OCI-LY1 (cell line): ENCODE measurements around the gene USP46.

Experiments used
- H2AFZ ChIP-seq: fragments of 200-600 bp; sonication (generic), shearing (Covaris generic); 2 replicates; pipeline ENCODE4 v1.6.0; 2014; ENCODE audit warnings: antibody characterized with exemption, mild to moderate bottlenecking, low read length
- H3F3A ChIP-seq: fragments of 200-600 bp; sonication (generic), shearing (Covaris generic); 2 replicates; pipeline ENCODE4 v1.6.0; 2014; ENCODE audit warnings: mild to moderate bottlenecking, antibody characterized with exemption, low read length, moderate library complexity; ENCODE audit not compliant: insufficient read depth
- H3K27ac ChIP-seq: fragments of 200-600 bp; sonication (generic); 2 replicates; pipeline ENCODE4 v1.5.1; 2014; ENCODE audit warnings: low read length, mixed run types, mild to moderate bottlenecking, low read depth; ENCODE audit not compliant: poor library complexity, severe bottlenecking
- H3K27me3 ChIP-seq: fragments of 200-600 bp; sonication (generic); 2 replicates; pipeline ENCODE4 v1.6.0; 2014; ENCODE audit warnings: antibody characterized with exemption, mild to moderate bottlenecking, low read length, moderate library complexity; ENCODE audit not compliant: insufficient read depth
- H3K36me3 ChIP-seq: fragments of 200-600 bp; sonication (generic); 2 replicates; pipeline ENCODE4 v1.6.1; 2014; ENCODE audit warnings: mild to moderate bottlenecking, antibody characterized with exemption, low read length, moderate library complexity, mixed read lengths; ENCODE audit not compliant: insufficient read depth
- H3K4me1 ChIP-seq: fragments of 200-600 bp; sonication (generic); 2 replicates; pipeline ENCODE4 v1.5.1; 2014; ENCODE audit warnings: mild to moderate bottlenecking, low read length, moderate library complexity; ENCODE audit not compliant: insufficient read depth, severe bottlenecking
- H3K4me2 ChIP-seq: fragments of 200-600 bp; sonication (generic), shearing (Covaris generic); 2 replicates; pipeline ENCODE4 v1.6.1; 2014; ENCODE audit warnings: low read length
- H3K4me3 ChIP-seq: fragments of 200-600 bp; sonication (generic); 2 replicates; pipeline ENCODE4 v1.5.1; 2014; ENCODE audit warnings: low read length, low read depth, mild to moderate bottlenecking, mixed read lengths; ENCODE audit not compliant: poor library complexity, severe bottlenecking
- H3K79me2 ChIP-seq: fragments of 200-600 bp; shearing (Covaris generic); 2 replicates; pipeline ENCODE4 v1.6.1; 2016; ENCODE audit warnings: mixed run types, low read length, mixed read lengths; ENCODE audit not compliant: insufficient read depth
- H3K9ac ChIP-seq: fragments of 200-600 bp; sonication (generic), shearing (Covaris generic); 2 replicates; pipeline ENCODE4 v1.6.1; 2014; ENCODE audit warnings: mild to moderate bottlenecking, low read length, mixed read lengths
- H3K9me2 ChIP-seq: fragments of 200-600 bp; sonication (generic), shearing (Covaris generic); 2 replicates; pipeline ENCODE4 v1.6.1; 2014; ENCODE audit warnings: low read depth, mild to moderate bottlenecking, low read length, mixed read lengths
- H3K9me3 ChIP-seq: fragments of 200-600 bp; shearing (Covaris generic); 2 replicates; pipeline ENCODE4 v1.6.1; 2014; ENCODE audit warnings: low read length, mixed read lengths
- H4K20me1 ChIP-seq: fragments of 200-600 bp; sonication (generic), shearing (Covaris generic); 2 replicates; pipeline ENCODE4 v1.6.0; 2016; ENCODE audit warnings: mild to moderate bottlenecking, low read length; ENCODE audit not compliant: insufficient read depth
- EZH2 ChIP-seq: fragments of 200-600 bp; sonication (generic), shearing (Covaris generic); IDR thresholded peaks from 2 replicates; pipeline ENCODE4 v1.8.0; 2017; ENCODE audit warnings: borderline replicate concordance, mixed run types, mild to moderate bottlenecking, antibody characterized with exemption, low read length, moderate library complexity, mixed read lengths
- TF ChIP-seq, protein P1 (sequence below): fragments of 200-600 bp; sonication (generic), shearing (Covaris generic); IDR thresholded peaks from 2 replicates; pipeline ENCODE4 v1.5.1; 2017; ENCODE audit warnings: mild to moderate bottlenecking, antibody characterized with exemption, low read length, moderate library complexity, mixed read lengths

USP46 gene

DNA sequence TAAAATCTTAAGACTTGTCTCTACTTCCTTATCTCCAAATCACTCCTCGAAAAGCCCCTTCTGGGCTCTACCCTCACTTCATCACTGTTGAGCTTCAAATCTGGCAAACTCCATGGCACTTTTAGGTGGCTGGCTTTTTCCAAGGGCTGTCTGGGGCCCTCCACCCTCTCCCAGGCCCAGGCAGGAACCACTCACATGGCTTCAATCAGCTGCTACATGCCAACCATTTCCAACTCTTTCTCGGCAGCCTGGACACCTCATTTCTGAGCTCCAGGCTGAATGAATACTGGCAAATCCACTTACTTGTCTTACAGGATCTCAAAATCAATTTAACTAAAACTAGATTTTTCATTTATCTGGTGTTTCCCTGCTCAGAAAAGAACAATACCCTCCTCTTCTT lies 22.0 kb downstream of the USP46 start:
- TF ChIP-seq, protein P1, sequence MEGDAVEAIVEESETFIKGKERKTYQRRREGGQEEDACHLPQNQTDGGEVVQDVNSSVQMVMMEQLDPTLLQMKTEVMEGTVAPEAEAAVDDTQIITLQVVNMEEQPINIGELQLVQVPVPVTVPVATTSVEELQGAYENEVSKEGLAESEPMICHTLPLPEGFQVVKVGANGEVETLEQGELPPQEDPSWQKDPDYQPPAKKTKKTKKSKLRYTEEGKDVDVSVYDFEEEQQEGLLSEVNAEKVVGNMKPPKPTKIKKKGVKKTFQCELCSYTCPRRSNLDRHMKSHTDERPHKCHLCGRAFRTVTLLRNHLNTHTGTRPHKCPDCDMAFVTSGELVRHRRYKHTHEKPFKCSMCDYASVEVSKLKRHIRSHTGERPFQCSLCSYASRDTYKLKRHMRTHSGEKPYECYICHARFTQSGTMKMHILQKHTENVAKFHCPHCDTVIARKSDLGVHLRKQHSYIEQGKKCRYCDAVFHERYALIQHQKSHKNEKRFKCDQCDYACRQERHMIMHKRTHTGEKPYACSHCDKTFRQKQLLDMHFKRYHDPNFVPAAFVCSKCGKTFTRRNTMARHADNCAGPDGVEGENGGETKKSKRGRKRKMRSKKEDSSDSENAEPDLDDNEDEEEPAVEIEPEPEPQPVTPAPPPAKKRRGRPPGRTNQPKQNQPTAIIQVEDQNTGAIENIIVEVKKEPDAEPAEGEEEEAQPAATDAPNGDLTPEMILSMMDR: no peak
- TF ChIP-seq EZH2: no peak
- Histone ChIP-seq H3K4me2 (no peak overlapping the region), H3K9me2 (no peaks in the 10 kb centered on the region), H4K20me1 (no peaks in the 10 kb centered on the region), H3K36me3 (no peaks in the 10 kb centered on the region), H3K4me3 (no peak overlapping the region), H3K27me3 (no peaks in the 10 kb centered on the region), H3K9ac (no peak overlapping the region), H3K9me3 (no peaks in the 10 kb centered on the region), H3K79me2 (no peaks in the 10 kb centered on the region), H2AFZ (no peak overlapping the region), H3K27ac (no peak overlapping the region), H3F3A (no peaks in the 10 kb centered on the region), H3K4me1 (no peaks in the 10 kb centered on the region)

DNA sequence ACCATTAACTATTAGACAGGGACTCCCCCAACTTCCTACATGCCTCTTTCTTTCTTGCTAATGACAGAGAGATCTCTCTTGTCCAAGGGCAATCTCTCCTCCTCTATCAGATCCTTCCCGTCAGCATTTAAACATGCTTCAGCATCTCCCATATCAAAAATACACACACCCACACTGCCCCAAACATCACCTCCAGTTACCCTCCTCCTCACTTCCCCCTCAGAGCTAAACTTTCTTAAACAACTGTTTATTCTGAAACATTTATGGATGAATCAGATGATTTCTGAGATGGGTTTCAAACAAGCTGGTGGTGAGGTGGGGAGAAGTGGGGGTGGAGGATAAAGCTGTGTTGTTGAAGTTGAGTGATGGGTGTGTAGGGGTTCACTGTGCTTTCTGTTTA lies 23.5 kb downstream of the USP46 start:
- Histone ChIP-seq H3F3A (no peaks in the 10 kb centered on the region), H4K20me1 (no peaks in the 10 kb centered on the region), H3K9me3 (no peaks in the 10 kb centered on the region), H3K4me2 (no peak overlapping the region), H3K9ac (no peak overlapping the region), H3K4me3 (no peak overlapping the region), H3K4me1 (no peaks in the 10 kb centered on the region), H3K9me2 (no peaks in the 10 kb centered on the region), H3K27ac (no peak overlapping the region), H3K27me3 (no peaks in the 10 kb centered on the region), H3K79me2 (no peaks in the 10 kb centered on the region), H3K36me3 (no peaks in the 10 kb centered on the region), H2AFZ (no peak overlapping the region)
- no peak for TF ChIP-seq EZH2
- TF ChIP-seq, protein P1: no peak

DNA sequence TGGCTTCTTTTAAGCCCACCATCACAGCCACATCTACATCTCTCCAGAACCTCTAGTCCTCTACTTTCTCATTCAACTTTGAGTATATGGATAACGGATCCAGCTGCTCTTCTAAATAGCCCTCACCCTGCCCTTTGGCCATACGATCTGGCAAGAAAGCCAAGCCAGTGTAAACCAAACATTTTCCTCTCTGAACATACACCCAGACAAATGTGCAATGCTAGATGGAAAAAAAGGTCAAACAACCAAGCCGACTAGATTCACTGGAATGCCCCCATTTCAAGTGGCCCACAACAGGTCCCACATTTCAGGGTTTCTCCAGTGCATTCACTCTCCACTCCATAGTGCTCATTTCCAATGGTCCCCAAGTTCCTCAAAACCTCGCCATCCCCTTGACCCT lies 24.0 kb downstream of the USP46 start:
- H3K4me2 ChIP-seq: no peak overlapping the region

More for the DNA sequence above, 24.0 kb downstream of the USP46 start:
- no peaks in the 10 kb centered on the region for H3K9me2 ChIP-seq
- no peaks in the 10 kb centered on the region for H3K9me3 ChIP-seq
- no peaks in the 10 kb centered on the region for H4K20me1 ChIP-seq
- H2AFZ ChIP-seq: no peak overlapping the region
- no peaks in the 10 kb centered on the region for H3K36me3 ChIP-seq
- H3K4me1 ChIP-seq: no peaks in the 10 kb centered on the region
- H3K27me3 ChIP-seq: no peaks in the 10 kb centered on the region
- TF ChIP-seq, protein P1: no peak
- TF ChIP-seq EZH2: no peak
- no peaks in the 10 kb centered on the region for H3K79me2 ChIP-seq
- no peak overlapping the region for H3K9ac ChIP-seq
- H3F3A ChIP-seq: no peaks in the 10 kb centered on the region
- no peak overlapping the region for H3K27ac ChIP-seq
- H3K4me3 ChIP-seq: no peak overlapping the region
